Stimulated activated CD4-positive, alpha-beta T cell treated with anti-CD3 and anti-CD28 coated beads, Interleukin-15, amount 100 ng/mL, for 24 hours (primary cell): ENCODE measurements around the gene HOXD10.

Experiments
- DNase-seq: peaks from one replicate; pipeline ENCODE4 v3.0.0-alpha.2; 2020

Gene HOXD10

DNA sequence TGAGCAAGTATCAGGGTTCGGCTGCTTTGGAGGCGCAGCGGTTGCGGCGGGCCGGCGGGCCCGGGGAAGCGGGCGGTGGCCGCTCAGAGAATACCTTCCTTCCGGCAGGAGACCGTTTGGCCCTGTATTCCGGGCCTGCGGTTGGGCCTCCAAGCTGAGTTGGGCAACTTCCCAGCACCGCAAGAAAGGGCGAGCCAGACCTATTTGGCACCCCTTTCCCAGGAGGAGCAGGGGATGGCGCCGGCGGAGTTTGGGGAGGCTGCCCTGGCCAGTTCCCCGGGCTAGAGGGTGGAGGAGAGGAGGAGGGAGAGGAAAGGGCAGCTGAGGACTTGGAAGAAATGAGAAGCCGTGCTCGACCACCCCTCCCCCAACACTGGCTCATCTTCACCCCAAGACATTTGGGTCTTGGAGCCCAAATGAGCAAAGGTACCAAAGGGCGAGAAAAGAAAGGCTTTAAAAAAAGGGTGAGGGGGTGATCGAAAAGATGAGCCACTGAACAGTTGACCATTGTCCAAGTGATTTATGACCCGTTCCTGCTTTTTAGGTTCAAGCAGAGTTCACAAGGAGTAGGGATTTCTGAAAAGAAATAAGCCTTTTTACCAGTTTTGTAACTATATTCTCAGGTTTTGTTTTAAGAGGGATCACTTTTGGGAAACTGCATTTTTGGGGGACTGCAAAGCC, 48.9 kb downstream of the HOXD10 start:
- no peak for DNase-seq

DNA sequence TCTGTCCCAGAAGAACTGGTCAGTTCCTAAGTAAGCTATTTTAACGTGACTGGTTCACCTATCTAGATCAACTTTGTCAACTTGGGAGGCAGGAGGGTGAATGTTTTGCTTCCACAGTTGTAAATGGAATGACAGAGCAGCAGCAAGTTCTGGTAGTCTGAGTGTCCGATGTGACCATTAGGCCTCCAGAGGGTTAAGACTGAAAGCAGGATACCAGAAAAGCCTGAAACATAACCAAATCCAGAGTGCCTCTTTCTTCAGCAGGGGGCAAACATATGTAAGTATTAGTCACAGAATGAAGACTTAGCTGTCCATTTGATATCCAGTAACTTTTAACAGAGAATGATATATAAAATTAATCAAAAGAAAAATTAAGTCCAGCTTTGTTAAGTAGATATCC, 49.7 kb downstream of the HOXD10 start:
- DNase-seq = no peak

DNA sequence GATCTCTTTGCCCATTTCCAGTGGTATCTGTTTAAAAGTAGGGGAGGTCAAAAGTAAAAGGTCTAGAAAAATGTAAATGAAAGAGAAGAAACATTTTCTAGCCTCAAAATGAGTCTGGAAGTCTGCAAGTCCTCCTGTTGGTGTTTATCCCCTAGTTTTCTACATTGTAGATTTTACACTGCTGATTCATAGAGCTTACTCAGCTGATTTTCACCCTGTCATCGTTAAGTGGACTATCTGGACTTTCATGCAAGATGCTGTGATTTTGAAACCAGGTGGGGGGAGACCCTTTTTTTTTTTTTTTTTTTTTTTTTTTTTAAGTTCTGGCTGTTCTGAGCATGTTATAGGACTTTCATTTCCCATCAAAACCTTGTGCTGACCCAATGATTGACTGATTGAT, 50.8 kb downstream of the HOXD10 start:
- DNase-seq = no peak

DNA sequence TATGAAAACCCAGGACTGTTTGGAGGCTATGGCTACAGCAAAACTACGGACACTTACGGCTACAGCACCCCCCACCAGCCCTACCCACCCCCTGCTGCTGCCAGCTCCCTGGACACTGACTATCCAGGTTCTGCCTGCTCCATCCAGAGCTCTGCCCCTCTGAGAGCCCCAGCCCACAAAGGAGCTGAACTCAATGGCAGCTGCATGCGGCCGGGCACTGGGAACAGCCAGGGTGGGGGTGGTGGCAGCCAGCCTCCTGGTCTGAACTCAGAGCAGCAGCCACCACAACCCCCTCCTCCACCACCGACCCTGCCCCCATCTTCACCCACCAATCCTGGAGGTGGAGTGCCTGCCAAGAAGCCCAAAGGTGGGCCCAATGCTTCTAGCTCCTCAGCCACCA, 52.6 kb downstream of the HOXD10 start:
- no peak for DNase-seq
